OCI-LY1 (cell line): Measurements from ENCODE around the gene CD300A.

Experiments
- H2AFZ ChIP-seq: fragments of 200-600 bp; sonication (generic), shearing (Covaris generic); 2 replicates; pipeline ENCODE4 v1.6.0; 2014; ENCODE audit warnings: antibody characterized with exemption, mild to moderate bottlenecking, low read length
- H3F3A ChIP-seq: fragments of 200-600 bp; sonication (generic), shearing (Covaris generic); 2 replicates; pipeline ENCODE4 v1.6.0; 2014; ENCODE audit warnings: mild to moderate bottlenecking, antibody characterized with exemption, low read length, moderate library complexity; ENCODE audit not compliant: insufficient read depth
- H3K27ac ChIP-seq: fragments of 200-600 bp; sonication (generic); 2 replicates; pipeline ENCODE4 v1.5.1; 2014; ENCODE audit warnings: low read length, mixed run types, mild to moderate bottlenecking, low read depth; ENCODE audit not compliant: poor library complexity, severe bottlenecking
- H3K27me3 ChIP-seq: fragments of 200-600 bp; sonication (generic); 2 replicates; pipeline ENCODE4 v1.6.0; 2014; ENCODE audit warnings: antibody characterized with exemption, mild to moderate bottlenecking, low read length, moderate library complexity; ENCODE audit not compliant: insufficient read depth
- H3K36me3 ChIP-seq: fragments of 200-600 bp; sonication (generic); 2 replicates; pipeline ENCODE4 v1.6.1; 2014; ENCODE audit warnings: mild to moderate bottlenecking, antibody characterized with exemption, low read length, moderate library complexity, mixed read lengths; ENCODE audit not compliant: insufficient read depth
- H3K4me1 ChIP-seq: fragments of 200-600 bp; sonication (generic); 2 replicates; pipeline ENCODE4 v1.5.1; 2014; ENCODE audit warnings: mild to moderate bottlenecking, low read length, moderate library complexity; ENCODE audit not compliant: insufficient read depth, severe bottlenecking
- H3K4me2 ChIP-seq: fragments of 200-600 bp; sonication (generic), shearing (Covaris generic); 2 replicates; pipeline ENCODE4 v1.6.1; 2014; ENCODE audit warnings: low read length
- H3K4me3 ChIP-seq: fragments of 200-600 bp; sonication (generic); 2 replicates; pipeline ENCODE4 v1.5.1; 2014; ENCODE audit warnings: low read length, low read depth, mild to moderate bottlenecking, mixed read lengths; ENCODE audit not compliant: poor library complexity, severe bottlenecking
- H3K79me2 ChIP-seq: fragments of 200-600 bp; shearing (Covaris generic); 2 replicates; pipeline ENCODE4 v1.6.1; 2016; ENCODE audit warnings: mixed run types, low read length, mixed read lengths; ENCODE audit not compliant: insufficient read depth
- H3K9ac ChIP-seq: fragments of 200-600 bp; sonication (generic), shearing (Covaris generic); 2 replicates; pipeline ENCODE4 v1.6.1; 2014; ENCODE audit warnings: mild to moderate bottlenecking, low read length, mixed read lengths
- H3K9me2 ChIP-seq: fragments of 200-600 bp; sonication (generic), shearing (Covaris generic); 2 replicates; pipeline ENCODE4 v1.6.1; 2014; ENCODE audit warnings: low read depth, mild to moderate bottlenecking, low read length, mixed read lengths
- H3K9me3 ChIP-seq: fragments of 200-600 bp; shearing (Covaris generic); 2 replicates; pipeline ENCODE4 v1.6.1; 2014; ENCODE audit warnings: low read length, mixed read lengths
- H4K20me1 ChIP-seq: fragments of 200-600 bp; sonication (generic), shearing (Covaris generic); 2 replicates; pipeline ENCODE4 v1.6.0; 2016; ENCODE audit warnings: mild to moderate bottlenecking, low read length; ENCODE audit not compliant: insufficient read depth
- EZH2 ChIP-seq: fragments of 200-600 bp; sonication (generic), shearing (Covaris generic); IDR thresholded peaks from 2 replicates; pipeline ENCODE4 v1.8.0; 2017; ENCODE audit warnings: borderline replicate concordance, mixed run types, mild to moderate bottlenecking, antibody characterized with exemption, low read length, moderate library complexity, mixed read lengths
- TF ChIP-seq, protein P1 (sequence below): fragments of 200-600 bp; sonication (generic), shearing (Covaris generic); IDR thresholded peaks from 2 replicates; pipeline ENCODE4 v1.5.1; 2017; ENCODE audit warnings: mild to moderate bottlenecking, antibody characterized with exemption, low read length, moderate library complexity, mixed read lengths

CD300A gene

DNA sequence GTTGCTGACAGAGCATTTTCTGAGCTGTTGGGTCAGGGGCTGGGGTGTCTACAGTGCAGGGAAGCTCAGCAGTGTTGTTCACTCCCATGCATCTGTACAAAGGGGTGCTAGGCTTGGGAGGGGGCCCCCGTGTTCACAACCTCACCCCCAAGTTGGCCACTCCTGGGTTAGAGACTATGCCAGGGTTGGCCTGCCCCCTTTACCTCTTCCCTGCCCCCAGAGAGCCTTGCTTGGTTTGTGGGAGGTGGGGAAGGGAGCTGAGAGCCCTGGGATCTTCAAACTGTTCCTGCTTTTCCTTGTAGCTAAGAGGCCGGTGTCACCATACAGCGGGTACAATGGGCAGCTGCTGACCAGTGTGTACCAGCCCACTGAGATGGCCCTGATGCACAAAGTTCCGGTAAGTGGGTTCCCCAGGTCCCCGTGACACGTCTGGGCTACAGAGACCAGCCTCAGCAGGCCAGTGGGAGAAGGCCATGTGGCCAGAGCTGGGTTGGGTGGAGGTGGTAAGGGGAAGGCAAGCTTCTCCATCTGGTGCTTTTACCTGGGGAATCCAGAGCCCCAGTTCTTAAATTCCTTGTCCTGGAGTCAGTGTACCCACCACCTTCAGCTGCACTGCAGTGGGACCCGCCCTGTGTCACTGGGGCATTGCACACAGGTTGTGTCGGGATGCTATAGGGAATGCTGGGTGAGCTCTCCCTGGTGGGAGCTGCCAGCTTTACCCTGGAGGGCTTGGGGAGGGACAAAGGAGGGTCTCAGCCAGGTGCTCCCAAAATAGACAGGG, 22.7 kb upstream of the CD300A start:
- H3K4me2 ChIP-seq: no peak overlapping the region
- no peak overlapping the region for H3K27ac ChIP-seq
- no peaks in the 10 kb centered on the region for H3K36me3 ChIP-seq

DNA sequence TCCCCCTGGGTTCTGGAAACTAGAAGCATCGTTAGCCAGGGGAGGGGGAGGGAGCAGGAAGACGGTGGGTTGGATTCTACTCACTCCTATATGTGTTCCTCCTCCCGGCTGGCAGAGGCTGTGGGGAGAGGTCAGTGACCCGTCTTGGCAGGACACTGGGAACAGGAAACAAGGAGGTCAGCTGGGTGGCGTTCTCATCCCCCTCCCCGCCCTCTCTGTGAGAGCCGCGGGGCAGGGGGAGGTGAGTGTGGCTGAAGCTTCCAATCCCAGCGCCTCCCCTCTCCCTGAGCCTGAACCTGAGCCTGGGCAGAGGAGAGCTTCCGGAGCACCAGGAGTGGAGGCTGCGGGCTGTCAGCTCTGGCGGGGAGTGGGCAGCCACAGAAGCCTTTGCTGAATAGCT, 22.0 kb upstream of the CD300A start:
- Histone ChIP-seq H3K9me2 (no peaks in the 10 kb centered on the region), H3K79me2 (no peaks in the 10 kb centered on the region), H4K20me1 (no peaks in the 10 kb centered on the region), H3K36me3 (no peaks in the 10 kb centered on the region), H3K9me3 (no peaks in the 10 kb centered on the region), H3K4me2 (no peak overlapping the region), H3K27me3 (no peaks in the 10 kb centered on the region), H3K4me3 (no peak overlapping the region), H3K4me1 (no peaks in the 10 kb centered on the region), H3K9ac (no peak overlapping the region), H3F3A (no peaks in the 10 kb centered on the region), H3K27ac (no peak overlapping the region), H2AFZ (no peak overlapping the region)
- TF ChIP-seq EZH2: no peak
- TF ChIP-seq, protein P1, sequence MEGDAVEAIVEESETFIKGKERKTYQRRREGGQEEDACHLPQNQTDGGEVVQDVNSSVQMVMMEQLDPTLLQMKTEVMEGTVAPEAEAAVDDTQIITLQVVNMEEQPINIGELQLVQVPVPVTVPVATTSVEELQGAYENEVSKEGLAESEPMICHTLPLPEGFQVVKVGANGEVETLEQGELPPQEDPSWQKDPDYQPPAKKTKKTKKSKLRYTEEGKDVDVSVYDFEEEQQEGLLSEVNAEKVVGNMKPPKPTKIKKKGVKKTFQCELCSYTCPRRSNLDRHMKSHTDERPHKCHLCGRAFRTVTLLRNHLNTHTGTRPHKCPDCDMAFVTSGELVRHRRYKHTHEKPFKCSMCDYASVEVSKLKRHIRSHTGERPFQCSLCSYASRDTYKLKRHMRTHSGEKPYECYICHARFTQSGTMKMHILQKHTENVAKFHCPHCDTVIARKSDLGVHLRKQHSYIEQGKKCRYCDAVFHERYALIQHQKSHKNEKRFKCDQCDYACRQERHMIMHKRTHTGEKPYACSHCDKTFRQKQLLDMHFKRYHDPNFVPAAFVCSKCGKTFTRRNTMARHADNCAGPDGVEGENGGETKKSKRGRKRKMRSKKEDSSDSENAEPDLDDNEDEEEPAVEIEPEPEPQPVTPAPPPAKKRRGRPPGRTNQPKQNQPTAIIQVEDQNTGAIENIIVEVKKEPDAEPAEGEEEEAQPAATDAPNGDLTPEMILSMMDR: no peak

More for the DNA sequence above, 22.7 kb upstream of the CD300A start:
- no peaks in the 10 kb centered on the region for H3K27me3 ChIP-seq
- no peak overlapping the region for H3K9ac ChIP-seq
- TF ChIP-seq EZH2: no peak
- TF ChIP-seq, protein P1: no peak
- peaks cover under 1% of the 10 kb centered on the region; the same call in 1 of the 2 replicates for H3K9me3 ChIP-seq
- no peaks in the 10 kb centered on the region for H3K4me1 ChIP-seq
- no peaks in the 10 kb centered on the region for H3K79me2 ChIP-seq
- no peaks in the 10 kb centered on the region for H3F3A ChIP-seq
- no peak overlapping the region for H3K4me3 ChIP-seq
- H2AFZ ChIP-seq: no peak overlapping the region
- no peaks in the 10 kb centered on the region for H3K9me2 ChIP-seq
- no peaks in the 10 kb centered on the region for H4K20me1 ChIP-seq

DNA sequence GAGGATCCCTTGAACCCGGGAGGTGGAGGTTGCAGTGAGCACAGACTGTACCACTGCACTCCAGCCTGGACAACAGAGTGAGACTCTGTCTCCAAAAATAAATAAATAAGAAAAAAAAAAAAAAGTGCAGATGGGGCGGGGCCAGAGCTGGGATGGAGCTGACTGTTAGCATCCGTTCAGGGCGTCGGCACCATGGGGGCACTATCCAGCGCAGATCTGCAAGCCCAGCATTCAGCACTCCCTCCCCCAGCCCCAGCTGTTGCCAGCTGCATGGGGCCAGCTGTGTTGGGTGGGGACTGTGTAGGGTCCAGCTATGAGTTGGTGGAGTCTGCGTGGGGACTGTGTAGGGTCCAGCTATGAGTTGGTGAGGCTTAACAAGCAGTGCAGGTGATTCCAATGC, 21.3 kb upstream of the CD300A start:
- H3F3A ChIP-seq: no peaks in the 10 kb centered on the region
- H3K9me3 ChIP-seq: no peaks in the 10 kb centered on the region
- no peaks in the 10 kb centered on the region for H4K20me1 ChIP-seq
- H3K27ac ChIP-seq: no peak overlapping the region
- H3K27me3 ChIP-seq: no peaks in the 10 kb centered on the region
- H3K4me1 ChIP-seq: no peaks in the 10 kb centered on the region
- no peak overlapping the region for H3K9ac ChIP-seq
- no peaks in the 10 kb centered on the region for H3K9me2 ChIP-seq
- no peaks in the 10 kb centered on the region for H3K36me3 ChIP-seq
- no peak for TF ChIP-seq EZH2
- TF ChIP-seq, protein P1: no peak
- no peaks in the 10 kb centered on the region for H3K79me2 ChIP-seq
- H3K4me2 ChIP-seq: no peak overlapping the region
- H2AFZ ChIP-seq: no peak overlapping the region
- no peak overlapping the region for H3K4me3 ChIP-seq
